Thyroid gland (tissue), 4 donors: ENCODE measurements around the gene LGR6. TPM values are rescaled to one million over a fixed set of nuclear protein-coding genes. Genes with fewer than 3 reads are reported as not detected.
"Not testable (repeated sequence)": the region's sequence is repeated elsewhere in the genome, so short reads cannot be mapped to it uniquely, and the experiment has no call there.

Experiments
- DNase-seq, 2 donors: peaks; one replicate each; pipeline ENCODE4 v3.0.0-alpha.2; 2019
- H3K27ac ChIP-seq, 3 donors: fragments of 200-600 bp; sonication (generic); 1 replicate in 2 of 3; 2 replicates in 1 of 3; pipeline ENCODE4 v1.5.1; 2016 to 2019; ENCODE audit warnings: mild to moderate bottlenecking in 1 of 3, moderate library complexity in 1 of 3
- H3K27me3 ChIP-seq: fragments of 200-600 bp; sonication (generic); one replicate; pipeline ENCODE4 v1.5.1; 2019
- H3K36me3 ChIP-seq, 2 donors: fragments of 200-600 bp; sonication (generic); one replicate each; pipeline ENCODE4 v1.5.1; 2016 to 2019
- H3K4me1 ChIP-seq, 2 donors: fragments of 200-600 bp; sonication (generic); one replicate each; pipeline ENCODE4 v1.5.1; 2017 to 2019
- H3K4me3 ChIP-seq, 3 donors: fragments of 200-600 bp; sonication (generic); replicated peaks in 1 of 3; 1 replicate in 2 of 3; 2 replicates in 1 of 3; pipeline ENCODE4 v1.5.1; 2016; ENCODE audit warnings: mild to moderate bottlenecking in 1 of 3
- H3K9me3 ChIP-seq: fragments of 200-600 bp; sonication (generic); one replicate; pipeline ENCODE4 v1.5.1; 2017
- CTCF ChIP-seq, 6 experiments: fragments of 200-600 bp in 3 of 6; fragments of 450-650 bp in 3 of 6; sonication (generic) in 3 of 6; IDR thresholded peaks; one replicate each; pipeline ENCODE4 v1.5.1; 2016 to 2019; ENCODE audit warnings: antibody characterized with exemption in 6 of 6, mild to moderate bottlenecking in 2 of 6, inconsistent platforms in 1 of 6, moderate library complexity in 1 of 6
- POLR2A ChIP-seq, 2 donors: fragments of 450-650 bp; IDR thresholded peaks; one replicate each; pipeline ENCODE4 v1.6.1; 2017; ENCODE audit warnings: antibody characterized with exemption in 2 of 2, mild to moderate bottlenecking in 2 of 2, moderate library complexity in 1 of 2
- WGBS, 2 donors: methylation state at CpG; one replicate each; pipeline ENCODE4 v1.1.5; 2017; 5-methylcytosine and 5-hydroxymethylcytosine counted together
- intact Hi-C: fragments of 100-400 bp; cut with DNase I; formaldehyde crosslinking; loops from one replicate; pipeline ENCODE4 v1.15.1; 2023
- total RNA-seq, 4 donors: library from RNA; depleted of rRNA; stranded (reverse); fragments of >200 nt; gene quantifications; one replicate each; pipeline ENCODE4 v1.2.3, GENCODE V29; 2016

LGR6 gene
- 1 to 10 TPM; 2.8 to 7.0 (median 4.5) TPM for total RNA-seq

GRCh38 chr1:202193614-202194327 lies at the start of gene LGR6:
Gene LGR6 (plus strand): TSS chr1:202193799. CDS start chr1:202193990, 191 bp downstream.
- H3K4me1 ChIP-seq = peaks cover 6 to 12% of the 10 kb centered on the region in 2 donors
- H3K36me3 ChIP-seq = no peaks in the 10 kb centered on the region
- no peaks in the 10 kb centered on the region for H3K9me3 ChIP-seq
- TF ChIP-seq POLR2A (IDR thresholded peaks at IDR 0.05) (no peak), CTCF (IDR thresholded peaks at IDR 0.05) (peak in 2 of 6 experiments; percentile 33 to 38)
- H3K27ac ChIP-seq = no peak within 1 kb of the TSS
- DNase-seq = no peak
- WGBS, 2 donors = 2 to 3% methylated on average over 22 to 43 of the region's 61 CpGs
- no peak within 1 kb of the TSS for H3K4me3 ChIP-seq
- intact Hi-C loops = no loop called here
- no peaks in the 10 kb centered on the region for H3K27me3 ChIP-seq

- H3K27ac ChIP-seq = peak within 1 kb of the TSS; percentile 82 to 93 (median 85)
- no peaks in the 10 kb centered on the region for H3K9me3 ChIP-seq
- DNase-seq = peak; percentile 71 to 72
- H3K36me3 ChIP-seq = no peaks in the 10 kb centered on the region
- 0% methylated on average over 4 to 7 of the region's 82 CpGs for WGBS, 2 donors
- no peaks in the 10 kb centered on the region for H3K27me3 ChIP-seq
- intact Hi-C loops = no loop called here
- H3K4me1 ChIP-seq = peaks cover 10 to 20% of the 10 kb centered on the region in 2 donors
- TF ChIP-seq CTCF (IDR thresholded peaks at IDR 0.05) (no peak), POLR2A (IDR thresholded peaks at IDR 0.05) (peak; percentile 61 to 88)
- H3K4me3 ChIP-seq = peak within 1 kb of the TSS; percentile 81 to 94 (median 92)
These were observed 49.1 kb upstream of the LGR6 start, which contains the start of gene ARL8A for GRCh38 chr1:202144402-202145067. Gene ARL8A (minus strand): TSS chr1:202144737. CDS start chr1:202144572, 165 bp downstream.

- TF ChIP-seq POLR2A (IDR thresholded peaks at IDR 0.05) = no peak
- no peak for TF ChIP-seq CTCF (IDR thresholded peaks at IDR 0.05)
- 14 to 16% methylated on average over 12 to 13 of the region's 13 CpGs for WGBS, 2 donors
- Histone ChIP-seq H3K4me1 (peaks cover 10 to 20% of the 10 kb centered on the region in 2 donors), H3K36me3 (no peaks in the 10 kb centered on the region), H3K9me3 (no peaks in the 10 kb centered on the region), H3K27me3 (no peaks in the 10 kb centered on the region), H3K27ac (peak overlapping the region; percentile 82 to 93 (median 85)), H3K4me3 (peak overlapping the region; percentile 81 to 94 (median 92))
- intact Hi-C loops = no loop called here
- no peak for DNase-seq
These were observed 48.4 kb upstream of the LGR6 start for GRCh38 chr1:202145068-202145743.

GRCh38 chr1:202145744-202146140 lies 47.9 kb upstream of the LGR6 start:
- DNase-seq, intact Hi-C loops, H3K36me3 ChIP-seq, H3K4me3 ChIP-seq, H3K9me3 ChIP-seq, H3K27ac ChIP-seq, H3K27me3 ChIP-seq: not testable (repeated sequence)
- H3K4me1 ChIP-seq = peaks cover 10 to 20% of the 10 kb centered on the region in 2 donors
- 98% methylated on average over 8 of the region's 8 CpGs for WGBS, 2 donors

- H3K27me3 ChIP-seq = no peaks in the 10 kb centered on the region
- TF ChIP-seq POLR2A (IDR thresholded peaks at IDR 0.05) (no peak), CTCF (IDR thresholded peaks at IDR 0.05) (no peak)
- H3K9me3 ChIP-seq = no peaks in the 10 kb centered on the region
- H3K36me3 ChIP-seq = no peaks in the 10 kb centered on the region
- H3K4me1 ChIP-seq = peaks cover 10 to 20% of the 10 kb centered on the region in 2 donors
- 92 to 96% methylated on average over 5 of the region's 5 CpGs for WGBS, 2 donors
- H3K4me3 ChIP-seq = no peak overlapping the region
- intact Hi-C loops = no loop called here
- H3K27ac ChIP-seq = no peak overlapping the region
- no peak for DNase-seq
These were observed 47.3 kb upstream of the LGR6 start for GRCh38 chr1:202146279-202146678.
